Thyroid gland (tissue), 4 donors: ENCODE results near the gene EML1.

ENCODE experiments used
- CTCF ChIP-seq, 6 experiments: fragments of 200-600 bp in 3 of 6; fragments of 450-650 bp in 3 of 6; sonication (generic) in 3 of 6; IDR thresholded peaks; one replicate each; pipeline ENCODE4 v1.5.1; 2016 to 2019; ENCODE audit warnings: antibody characterized with exemption in 6 of 6, mild to moderate bottlenecking in 2 of 6, inconsistent platforms in 1 of 6, moderate library complexity in 1 of 6
- POLR2A ChIP-seq, 2 donors: fragments of 450-650 bp; IDR thresholded peaks; one replicate each; pipeline ENCODE4 v1.6.1; 2017; ENCODE audit warnings: antibody characterized with exemption in 2 of 2, mild to moderate bottlenecking in 2 of 2, moderate library complexity in 1 of 2

DNA sequence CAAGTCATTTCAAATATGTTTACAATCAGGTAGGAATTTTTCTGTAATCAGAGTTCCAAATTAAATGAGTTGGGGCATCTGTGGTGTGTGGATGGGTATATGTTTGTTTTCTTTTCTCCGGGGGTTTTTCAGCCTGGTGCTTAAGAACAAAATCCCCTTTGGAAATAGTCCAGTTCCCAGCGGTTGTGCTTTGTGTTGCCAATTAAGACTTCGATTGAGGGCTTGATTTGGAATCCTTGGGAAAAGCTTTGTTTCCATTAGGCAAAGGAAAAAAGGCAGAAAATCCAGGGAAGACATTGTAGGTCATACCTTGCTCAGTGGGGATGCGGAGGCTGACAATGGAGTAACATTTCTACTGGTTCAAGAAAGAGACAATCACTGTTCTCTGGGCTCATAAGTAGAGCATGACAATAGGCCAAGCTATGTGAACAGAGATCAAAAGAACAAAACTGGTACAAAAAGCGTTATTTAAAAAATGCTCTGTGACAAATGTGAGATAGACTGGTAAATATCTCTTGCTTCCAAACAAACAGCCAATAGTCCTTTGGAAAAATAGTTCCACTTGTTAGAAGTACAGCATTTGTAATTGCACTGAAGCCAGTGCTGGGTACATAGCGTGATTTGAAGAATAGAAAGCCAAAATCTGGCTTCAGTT is 79.7 kb downstream of the EML1 start:
- no peak for TF ChIP-seq CTCF (IDR thresholded peaks at IDR 0.05)
- TF ChIP-seq POLR2A (IDR thresholded peaks at IDR 0.05) = no peak
